Hepatocyte (in vitro differentiated cells): ENCODE data around the gene ADPRS.

Source experiments
- EZH2phosphoT487 ChIP-seq: fragments of 200-600 bp; sonication (generic); IDR thresholded peaks from one replicate; pipeline ENCODE4 v1.6.1; 2018; ENCODE audit warnings: antibody characterized with exemption, mild to moderate bottlenecking, low read depth, moderate library complexity; ENCODE audit not compliant: unreplicated experiment, severe bottlenecking
- TF ChIP-seq, protein P1 (sequence below): fragments of 200-600 bp; sonication (generic); IDR thresholded peaks from 2 replicates; pipeline ENCODE4 v1.5.1; 2016; ENCODE audit warnings: antibody characterized with exemption, mild to moderate bottlenecking; ENCODE audit not compliant: poor library complexity

DNA sequence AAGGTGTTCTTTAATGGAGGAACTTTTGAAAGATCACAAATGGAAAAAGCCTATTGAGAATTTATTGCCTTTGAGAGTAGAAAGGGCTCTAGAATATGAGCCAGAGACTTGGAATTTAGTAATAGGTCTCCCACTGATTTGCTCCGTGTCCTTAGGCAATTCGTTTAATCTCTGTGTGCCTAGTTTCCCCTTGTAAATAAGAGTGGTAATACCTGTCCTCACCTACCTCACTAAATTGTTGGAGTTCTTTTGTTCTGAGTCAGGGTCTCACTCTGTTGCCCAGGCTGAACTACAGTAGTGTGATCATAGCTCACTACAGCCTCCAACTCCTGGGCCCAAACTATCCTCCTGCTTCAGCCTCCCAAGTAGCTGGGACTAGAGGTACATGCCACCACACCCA, 19.8 kb upstream of the ADPRS start:
- TF ChIP-seq, protein P1, sequence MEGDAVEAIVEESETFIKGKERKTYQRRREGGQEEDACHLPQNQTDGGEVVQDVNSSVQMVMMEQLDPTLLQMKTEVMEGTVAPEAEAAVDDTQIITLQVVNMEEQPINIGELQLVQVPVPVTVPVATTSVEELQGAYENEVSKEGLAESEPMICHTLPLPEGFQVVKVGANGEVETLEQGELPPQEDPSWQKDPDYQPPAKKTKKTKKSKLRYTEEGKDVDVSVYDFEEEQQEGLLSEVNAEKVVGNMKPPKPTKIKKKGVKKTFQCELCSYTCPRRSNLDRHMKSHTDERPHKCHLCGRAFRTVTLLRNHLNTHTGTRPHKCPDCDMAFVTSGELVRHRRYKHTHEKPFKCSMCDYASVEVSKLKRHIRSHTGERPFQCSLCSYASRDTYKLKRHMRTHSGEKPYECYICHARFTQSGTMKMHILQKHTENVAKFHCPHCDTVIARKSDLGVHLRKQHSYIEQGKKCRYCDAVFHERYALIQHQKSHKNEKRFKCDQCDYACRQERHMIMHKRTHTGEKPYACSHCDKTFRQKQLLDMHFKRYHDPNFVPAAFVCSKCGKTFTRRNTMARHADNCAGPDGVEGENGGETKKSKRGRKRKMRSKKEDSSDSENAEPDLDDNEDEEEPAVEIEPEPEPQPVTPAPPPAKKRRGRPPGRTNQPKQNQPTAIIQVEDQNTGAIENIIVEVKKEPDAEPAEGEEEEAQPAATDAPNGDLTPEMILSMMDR = no peak
- TF ChIP-seq EZH2phosphoT487 = no peak
